Measurements from ENCODE around the gene SET. TPM values are rescaled to one million over a fixed set of nuclear protein-coding genes. Genes with fewer than 3 reads are reported as not detected.

SET gene
- total RNA-seq, 5 donors from 2014 or later (not counting 1 experiment from before 2014, with no cell fraction given), result 239 to 279 (median 252) TPM

GRCh38 chr9:128720841-128721486 lies 31.9 kb downstream of the SET start:
- ChIA-PET POLR2A (no interaction called here), CTCF (no interaction called here)
- WGBS (ENCODE audit: insufficient coverage), result 90% methylated on average over 21 of the region's 22 CpGs
- peak overlapping the region in 1 of 2 donors; percentile 49 for H3K27ac Mint-ChIP-seq
- H3K4me3 ChIP-seq (ENCODE audit: control insufficient read depth in 1 of 2, extremely low read depth in 1 of 2, low read length in 1 of 2), result no peak overlapping the region
- H3K9me3 Mint-ChIP-seq, result no peaks in the 10 kb centered on the region
- H3K27ac ChIP-seq (ENCODE audit: low read length), result no peak overlapping the region
- peaks cover 32 to 41% (median 35%) of the 10 kb centered on the region in 3 donors for H3K4me1 Mint-ChIP-seq
- H3K27me3 Mint-ChIP-seq, result no peaks in the 10 kb centered on the region
- peaks cover 6% of the 10 kb centered on the region for H3K36me3 Mint-ChIP-seq
- DNase-seq (no peak), ATAC-seq (replicated peaks in 1 of 4) (no peak)
- peaks cover 11 to 33% of the 10 kb centered on the region in 2 experiments for H3K4me1 ChIP-seq (ENCODE audit: control insufficient read depth in 1 of 2, extremely low read depth in 1 of 2, insufficient read depth in 2 of 2, low read length in 2 of 2)
- H3K4me3 Mint-ChIP-seq, result no peak overlapping the region
- H3K27me3 ChIP-seq (replicated peaks in 1 of 2; ENCODE audit: control insufficient read depth in 2 of 2, extremely low read depth in 1 of 2, insufficient read depth in 2 of 2, low read length in 1 of 2), result no peaks in the 10 kb centered on the region
- H3K9me3 ChIP-seq, result no peaks in the 10 kb centered on the region
- peaks cover 2 to 11% of the 10 kb centered on the region in 2 donors for H3K36me3 ChIP-seq (ENCODE audit: control insufficient read depth in 2 of 2, extremely low read depth in 1 of 2, insufficient read depth in 1 of 2, low read length in 1 of 2)

- Histone ChIP-seq H3K4me3 (ENCODE audit: control insufficient read depth in 1 of 2, extremely low read depth in 1 of 2, low read length in 1 of 2) (no peak overlapping the region), H3K27ac (ENCODE audit: low read length) (no peak overlapping the region), H3K27me3 (replicated peaks in 1 of 2; ENCODE audit: control insufficient read depth in 2 of 2, extremely low read depth in 1 of 2, insufficient read depth in 2 of 2, low read length in 1 of 2) (no peaks in the 10 kb centered on the region), H3K4me1 (ENCODE audit: control insufficient read depth in 1 of 2, extremely low read depth in 1 of 2, insufficient read depth in 2 of 2, low read length in 2 of 2) (peaks cover 11 to 39% of the 10 kb centered on the region in 2 experiments), H3K9me3 (no peaks in the 10 kb centered on the region), H3K36me3 (ENCODE audit: control insufficient read depth in 2 of 2, extremely low read depth in 1 of 2, insufficient read depth in 1 of 2, low read length in 1 of 2) (peaks cover 2 to 11% of the 10 kb centered on the region in 2 donors)
- CTCF ChIA-PET, result no interaction called here
- H3K4me1 Mint-ChIP-seq, result peaks cover 33 to 47% (median 38%) of the 10 kb centered on the region in 3 donors
- H3K27me3 Mint-ChIP-seq, result no peaks in the 10 kb centered on the region
- no peak overlapping the region for H3K27ac Mint-ChIP-seq
- no peaks in the 10 kb centered on the region for H3K9me3 Mint-ChIP-seq
- H3K36me3 Mint-ChIP-seq, result peaks cover 6% of the 10 kb centered on the region
- WGBS (ENCODE audit: insufficient coverage), result 90% methylated on average over 12 of the region's 18 CpGs
- POLR2A ChIA-PET, result no interaction called here
- ATAC-seq (replicated peaks in 1 of 4) (no peak), DNase-seq (no peak)
- H3K4me3 Mint-ChIP-seq, result peak overlapping the region in 1 of 3 donors; percentile 93
Measured at GRCh38 chr9:128721487-128722010, 32.5 kb downstream of the SET start.

GRCh38 chr9:128722380-128723351 lies 33.6 kb downstream of the SET start:
- no peaks in the 10 kb centered on the region for H3K27me3 ChIP-seq (replicated peaks in 1 of 2; ENCODE audit: control insufficient read depth in 2 of 2, extremely low read depth in 1 of 2, insufficient read depth in 2 of 2, low read length in 1 of 2)
- H3K4me3 Mint-ChIP-seq, result peak overlapping the region; percentile 75 to 93 (median 89)
- H3K9me3 ChIP-seq, result no peaks in the 10 kb centered on the region
- ChIA-PET CTCF (no interaction called here), POLR2A (no interaction called here)
- DNase-seq (no peak), ATAC-seq (replicated peaks in 1 of 4) (no peak)
- H3K9me3 Mint-ChIP-seq, result no peaks in the 10 kb centered on the region
- peak overlapping the region; percentile 94 to 95 for H3K27ac Mint-ChIP-seq
- peaks cover 34 to 58% (median 48%) of the 10 kb centered on the region in 3 donors for H3K4me1 Mint-ChIP-seq
- H3K4me1 ChIP-seq (ENCODE audit: control insufficient read depth in 1 of 2, extremely low read depth in 1 of 2, insufficient read depth in 2 of 2, low read length in 2 of 2), result peaks cover 11 to 49% of the 10 kb centered on the region in 2 experiments
- peaks cover 6% of the 10 kb centered on the region for H3K36me3 Mint-ChIP-seq
- H3K27me3 Mint-ChIP-seq, result no peaks in the 10 kb centered on the region
- WGBS (ENCODE audit: insufficient coverage), result 74% methylated on average over 9 of the region's 9 CpGs
- peak overlapping the region; percentile 78 for H3K27ac ChIP-seq (ENCODE audit: low read length)
- no peak overlapping the region for H3K4me3 ChIP-seq (ENCODE audit: control insufficient read depth in 1 of 2, extremely low read depth in 1 of 2, low read length in 1 of 2)
- H3K36me3 ChIP-seq (ENCODE audit: control insufficient read depth in 2 of 2, extremely low read depth in 1 of 2, insufficient read depth in 1 of 2, low read length in 1 of 2), result peaks cover 2 to 11% of the 10 kb centered on the region in 2 donors

GRCh38 chr9:128723352-128723865 lies 34.4 kb downstream of the SET start:
- H3K4me1 ChIP-seq (ENCODE audit: control insufficient read depth in 1 of 2, extremely low read depth in 1 of 2, insufficient read depth in 2 of 2, low read length in 2 of 2), result peaks cover 11 to 57% of the 10 kb centered on the region in 2 experiments
- H3K36me3 ChIP-seq (ENCODE audit: control insufficient read depth in 2 of 2, extremely low read depth in 1 of 2, insufficient read depth in 1 of 2, low read length in 1 of 2), result peaks cover 2 to 11% of the 10 kb centered on the region in 2 donors
- WGBS (ENCODE audit: insufficient coverage), result 31% methylated on average over 7 of the region's 7 CpGs
- CTCF ChIA-PET, result interaction anchor here in 1 of 2 donors (1.0 to 1.3 kb wide), 4 partner anchors 10 to 95 kb away, joined by 4 to 8 read pairs (median 6); partner anchors contain the start of genes ENDOG, PKN3 and ZER1
- no peaks in the 10 kb centered on the region for H3K27me3 ChIP-seq (replicated peaks in 1 of 2; ENCODE audit: control insufficient read depth in 2 of 2, extremely low read depth in 1 of 2, insufficient read depth in 2 of 2, low read length in 1 of 2)
- POLR2A ChIA-PET, result no interaction called here
- H3K27ac ChIP-seq (ENCODE audit: low read length), result peak overlapping the region; percentile 78
- no peaks in the 10 kb centered on the region for H3K9me3 ChIP-seq
- Mint-ChIP-seq H3K27me3 (no peaks in the 10 kb centered on the region), H3K9me3 (no peaks in the 10 kb centered on the region), H3K36me3 (peaks cover 6% of the 10 kb centered on the region), H3K4me1 (peaks cover 35 to 65% (median 54%) of the 10 kb centered on the region in 3 donors), H3K27ac (peak overlapping the region; percentile 94 to 95), H3K4me3 (peak overlapping the region; percentile 89 to 94 (median 93))
- H3K4me3 ChIP-seq (ENCODE audit: control insufficient read depth in 1 of 2, extremely low read depth in 1 of 2, low read length in 1 of 2), result peak overlapping the region; percentile 71 to 75
- DNase-seq (peak in 1 of 35 experiments; percentile 29), ATAC-seq (replicated peaks in 1 of 4) (no peak)

GRCh38 chr9:128723866-128724743 lies 35.1 kb downstream of the SET start, which contains the start of gene ZDHHC12:
TSS of gene ZDHHC12 (minus strand) at chr9:128724127. CDS start at chr9:128724093, 34 bp downstream.
- CTCF ChIA-PET, result interaction anchor here in 1 of 2 donors (0.5 to 1.3 kb wide), 6 partner anchors 9 to 497 kb away, joined by 4 to 8 read pairs (median 6); partner anchors contain the start of genes ENDOG, PKN3 and ZER1
- Mint-ChIP-seq H3K36me3 (peaks cover 6% of the 10 kb centered on the region), H3K4me3 (peak within 1 kb of the TSS; percentile 89 to 94 (median 93)), H3K27ac (peak within 1 kb of the TSS; percentile 94 to 95), H3K9me3 (no peaks in the 10 kb centered on the region), H3K4me1 (peaks cover 35 to 71% (median 55%) of the 10 kb centered on the region in 3 donors), H3K27me3 (no peaks in the 10 kb centered on the region)
- no peaks in the 10 kb centered on the region for H3K27me3 ChIP-seq (replicated peaks in 1 of 2; ENCODE audit: control insufficient read depth in 2 of 2, extremely low read depth in 1 of 2, insufficient read depth in 2 of 2, low read length in 1 of 2)
- H3K9me3 ChIP-seq, result no peaks in the 10 kb centered on the region
- H3K27ac ChIP-seq (ENCODE audit: low read length), result peak within 1 kb of the TSS; percentile 78
- DNase-seq (peak; percentile 95 to 100 (median 99)), ATAC-seq (replicated peaks in 1 of 4) (peak; percentile 92 to 98 (median 97))
- WGBS (ENCODE audit: insufficient coverage), result under 1% methylated on average over 52 of the region's 68 CpGs
- H3K4me3 ChIP-seq (ENCODE audit: control insufficient read depth in 1 of 2, extremely low read depth in 1 of 2, low read length in 1 of 2), result peak within 1 kb of the TSS; percentile 75 to 79
- H3K36me3 ChIP-seq (ENCODE audit: control insufficient read depth in 2 of 2, extremely low read depth in 1 of 2, insufficient read depth in 1 of 2, low read length in 1 of 2), result peaks cover 2 to 11% of the 10 kb centered on the region in 2 donors
- POLR2A ChIA-PET, result interaction anchor here (0.6 to 0.7 kb wide), 3 partner anchors 47 to 214 kb away, joined by 3 to 6 read pairs (median 5); no protein-coding TSS in a partner anchor
- H3K4me1 ChIP-seq (ENCODE audit: control insufficient read depth in 1 of 2, extremely low read depth in 1 of 2, insufficient read depth in 2 of 2, low read length in 2 of 2), result peaks cover 11 to 57% of the 10 kb centered on the region in 2 experiments

All from T-cell (primary cell).